K562 treated with DMSO at 1 percent for 48 hours (cell line): ENCODE measurements around the gene ADAT1. TPM values are rescaled to one million over a fixed set of nuclear protein-coding genes. Genes with fewer than 3 reads are reported as not detected.

Experiments used
- total RNA-seq: library from RNA; unstranded; fragments of 300-600 nt; gene quantifications from 2 replicates; pipeline ENCODE4 v1.2.3, GENCODE V29; 2022; ENCODE audit warnings: low replicate concordance; ENCODE audit errors: extremely low read depth

ADAT1 gene, protein sequence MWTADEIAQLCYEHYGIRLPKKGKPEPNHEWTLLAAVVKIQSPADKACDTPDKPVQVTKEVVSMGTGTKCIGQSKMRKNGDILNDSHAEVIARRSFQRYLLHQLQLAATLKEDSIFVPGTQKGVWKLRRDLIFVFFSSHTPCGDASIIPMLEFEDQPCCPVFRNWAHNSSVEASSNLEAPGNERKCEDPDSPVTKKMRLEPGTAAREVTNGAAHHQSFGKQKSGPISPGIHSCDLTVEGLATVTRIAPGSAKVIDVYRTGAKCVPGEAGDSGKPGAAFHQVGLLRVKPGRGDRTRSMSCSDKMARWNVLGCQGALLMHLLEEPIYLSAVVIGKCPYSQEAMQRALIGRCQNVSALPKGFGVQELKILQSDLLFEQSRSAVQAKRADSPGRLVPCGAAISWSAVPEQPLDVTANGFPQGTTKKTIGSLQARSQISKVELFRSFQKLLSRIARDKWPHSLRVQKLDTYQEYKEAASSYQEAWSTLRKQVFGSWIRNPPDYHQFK
- not detected in 2 replicates for total RNA-seq

GRCh38 chr16:75622761-75623605 lies at the start of gene ADAT1:
TSS of gene ADAT1 (minus strand) at chr16:75623281. CDS start at chr16:75620799, 2,482 bp downstream.

GRCh38 chr16:75647492-75648264 lies 24.6 kb upstream of the ADAT1 start, which contains the start of the genes KARS1 and TERF2IP:
TSS of gene KARS1 (minus strand) at chr16:75647665. CDS start at chr16:75647639, 26 bp downstream.
TSS of gene TERF2IP (plus strand) at chr16:75647773. CDS start at chr16:75647883, 110 bp downstream.

GRCh38 chr16:75566040-75566757 lies 56.9 kb downstream of the ADAT1 start, which contains the start of gene GABARAPL2:
TSS of gene GABARAPL2 (plus strand) at chr16:75566379. CDS start at chr16:75566487, 108 bp downstream.

DNA sequence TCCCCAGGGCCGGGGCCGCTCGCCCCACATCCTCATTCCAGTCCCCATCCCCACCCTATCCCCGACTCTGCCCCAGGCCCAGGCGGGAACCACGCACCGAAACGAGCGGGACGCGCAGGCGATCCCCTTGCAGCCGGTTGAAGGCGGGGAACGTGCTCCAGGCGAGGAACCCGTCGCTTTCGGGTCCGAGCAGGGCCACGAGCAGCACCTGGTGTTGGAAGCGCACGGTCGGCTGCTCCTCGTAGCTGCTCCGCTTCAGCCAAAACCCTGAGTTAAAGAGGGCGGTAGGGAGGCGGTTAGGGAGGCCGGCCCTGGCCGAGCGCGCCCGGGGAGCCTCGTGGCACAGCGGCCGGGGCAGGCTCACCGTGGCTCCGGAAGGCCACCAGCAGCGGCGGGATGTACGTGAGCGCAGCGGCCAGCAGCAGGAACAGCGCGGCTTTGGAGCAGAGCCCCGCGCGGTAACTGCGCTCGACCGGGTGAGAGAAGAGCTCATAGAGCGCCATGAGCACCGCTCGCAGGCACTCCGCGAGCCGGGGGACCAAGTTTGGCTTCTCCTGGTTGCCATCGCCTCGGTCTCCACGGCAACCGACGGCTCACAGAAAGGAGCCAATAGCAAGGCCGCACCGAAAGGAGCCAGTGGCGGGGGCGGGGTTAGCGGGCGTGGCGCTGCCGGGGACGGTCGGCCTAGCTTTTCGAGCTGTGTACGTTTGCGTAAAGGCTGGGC lies 67.2 kb downstream of the ADAT1 start, which contains the start of gene TMEM231:
TMEM231 (minus strand) TSS at position 546 of the 724 bp plus-strand sequence; CDS start at position 503, 43 bp downstream.

Other genes starting within 250 kb of the ADAT1 start
- gene CFDP1, start 189.8 kb downstream of the ADAT1 start, total RNA-seq = not detected in 2 replicates
- not detected in 2 replicates for gene TMEM170A, start 158.6 kb downstream of the ADAT1 start, total RNA-seq
- gene CHST6, start 127.8 kb downstream of the ADAT1 start, total RNA-seq = not detected in 2 replicates
- not detected in 2 replicates for gene CHST5, start 87.2 kb downstream of the ADAT1 start, total RNA-seq
- gene TMEM231, start 67.0 kb downstream of the ADAT1 start, total RNA-seq = not detected in 2 replicates
- gene GABARAPL2, start 56.9 kb downstream of the ADAT1 start, total RNA-seq = not detected in 2 replicates
- gene KARS1, start 24.4 kb upstream of the ADAT1 start, total RNA-seq = not detected in 2 replicates
- gene TERF2IP, start 24.5 kb upstream of the ADAT1 start, total RNA-seq = not detected in 2 replicates
- not detected in 2 replicates for gene CPHXL2, start 53.7 kb upstream of the ADAT1 start, total RNA-seq
- not detected in 2 replicates for gene DUXB, start 78.2 kb upstream of the ADAT1 start, total RNA-seq
- gene CPHXL, start 103.2 kb upstream of the ADAT1 start, total RNA-seq = not detected in 2 replicates